ENCODE measurements around the gene SYT14.
A peak's percentile ranks its signal among the peaks of the same experiment; 100 is the strongest.

Gene SYT14

GRCh38 chr1:210132582-210132981 is 194.6 kb downstream of the SYT14 start:
- DNase-seq (ENCODE audit: low read depth in 1 of 2, low spot score in 1 of 2): no peak
- no peak for TF ChIP-seq SPI1 (IDR thresholded peaks at IDR 0.05; ENCODE audit: borderline replicate concordance, low read depth)
- peak; percentile 97 for TF ChIP-seq REST (IDR thresholded peaks at IDR 0.05; ENCODE audit: insufficient replicate concordance, low read depth)
- no peak for TF ChIP-seq GABPA (IDR thresholded peaks at IDR 0.05; ENCODE audit: low read depth)
- TF ChIP-seq CTCF (IDR thresholded peaks at IDR 0.05; ENCODE audit: insufficient read depth, low read length): no peak
- TF ChIP-seq POLR2AphosphoS5 (IDR thresholded peaks at IDR 0.05; ENCODE audit: low read depth): no peak

GRCh38 chr1:210143465-210144062 is 205.5 kb downstream of the SYT14 start:
- TF ChIP-seq CTCF (IDR thresholded peaks at IDR 0.05; ENCODE audit: insufficient read depth, low read length) (no peak), GABPA (IDR thresholded peaks at IDR 0.05; ENCODE audit: low read depth) (no peak), POLR2AphosphoS5 (IDR thresholded peaks at IDR 0.05; ENCODE audit: low read depth) (no peak), SPI1 (IDR thresholded peaks at IDR 0.05; ENCODE audit: borderline replicate concordance, low read depth) (no peak), REST (IDR thresholded peaks at IDR 0.05; ENCODE audit: insufficient replicate concordance, low read depth) (no peak)
- no peak overlapping the region for H3K27ac ChIP-seq (replicated peaks)
- H3K4me3 ChIP-seq (replicated peaks; ENCODE audit: insufficient read depth, low read length): no peak overlapping the region
- DNase-seq (ENCODE audit: low read depth in 1 of 2, low spot score in 1 of 2): peak; percentile 12 to 32
- H3K27me3 ChIP-seq (ENCODE audit: insufficient read depth, poor library complexity, severe bottlenecking): peaks cover 2% of the 10 kb centered on the region

More at GRCh38 chr1:210132582-210132981, 194.6 kb downstream of the SYT14 start:
- no peaks in the 10 kb centered on the region for H3K27me3 ChIP-seq (ENCODE audit: insufficient read depth, poor library complexity, severe bottlenecking)
- no peak overlapping the region for H3K4me3 ChIP-seq (replicated peaks; ENCODE audit: insufficient read depth, low read length)
- no peak overlapping the region for H3K27ac ChIP-seq (replicated peaks)

- Histone ChIP-seq H3K27me3 (ENCODE audit: insufficient read depth, poor library complexity, severe bottlenecking) (peaks cover 2% of the 10 kb centered on the region), H3K4me3 (replicated peaks; ENCODE audit: insufficient read depth, low read length) (no peak overlapping the region), H3K27ac (replicated peaks) (no peak overlapping the region)
- TF ChIP-seq GABPA (IDR thresholded peaks at IDR 0.05; ENCODE audit: low read depth) (no peak), POLR2AphosphoS5 (IDR thresholded peaks at IDR 0.05; ENCODE audit: low read depth) (no peak), CTCF (IDR thresholded peaks at IDR 0.05; ENCODE audit: insufficient read depth, low read length) (no peak), SPI1 (IDR thresholded peaks at IDR 0.05; ENCODE audit: borderline replicate concordance, low read depth) (no peak), REST (IDR thresholded peaks at IDR 0.05; ENCODE audit: insufficient replicate concordance, low read depth) (no peak)
- no peak for DNase-seq (ENCODE audit: low read depth in 1 of 2, low spot score in 1 of 2)
Observed at GRCh38 chr1:210144736-210145135, 206.7 kb downstream of the SYT14 start.

Data from HL-60 (cell line).